Subcutaneous abdominal adipose tissue (tissue), 5 donors: ENCODE results near the gene DCUN1D3.

Source experiments
- H3K27ac ChIP-seq: one replicate; pipeline ENCODE4 v1.7.0; 2013; ENCODE audit warnings: low read depth, mild to moderate bottlenecking, inconsistent platforms, low read length, moderate library complexity
- H3K27me3 ChIP-seq, 5 donors: one replicate each; pipeline ENCODE4 v1.7.0; 2013; ENCODE audit warnings: low read length in 5 of 5, inconsistent platforms in 1 of 5; ENCODE audit not compliant: control insufficient read depth in 5 of 5, insufficient read depth in 4 of 5
- H3K36me3 ChIP-seq, 5 donors: one replicate each; pipeline ENCODE4 v1.7.0; 2013; ENCODE audit warnings: low read length in 5 of 5; ENCODE audit not compliant: control insufficient read depth in 5 of 5, insufficient read depth in 5 of 5
- H3K4me1 ChIP-seq, 5 donors: one replicate each; pipeline ENCODE4 v1.7.0; 2013; ENCODE audit warnings: low read length in 5 of 5, mild to moderate bottlenecking in 3 of 5, moderate library complexity in 1 of 5; ENCODE audit not compliant: control insufficient read depth in 5 of 5, insufficient read depth in 5 of 5
- H3K4me3 ChIP-seq, 5 donors: one replicate each; pipeline ENCODE4 v1.7.0; 2013; ENCODE audit warnings: low read length in 5 of 5, low read depth in 1 of 5
- H3K9ac ChIP-seq, 5 donors: one replicate each; pipeline ENCODE4 v1.7.0; 2013; ENCODE audit warnings: low read length in 5 of 5, mild to moderate bottlenecking in 4 of 5, moderate library complexity in 3 of 5
- H3K9me3 ChIP-seq, 5 donors: one replicate each; pipeline ENCODE4 v1.7.0; 2013; ENCODE audit warnings: low read length in 5 of 5; ENCODE audit not compliant: control insufficient read depth in 5 of 5
- donor health status: healthy.
- donor health status: healthy.
- donor health status: healthy.
- donor health status: healthy.
- donor health status: healthy.

DCUN1D3 gene

GRCh38 chr16:20846030-20846429, 54.1 kb downstream of the DCUN1D3 start:
- peaks cover 0 to 4% (median 0%) of the 10 kb centered on the region in 5 donors for H3K36me3 ChIP-seq
- H3K4me3 ChIP-seq: no peak overlapping the region
- H3K4me1 ChIP-seq: peaks cover 4 to 20% (median 16%) of the 10 kb centered on the region in 5 donors
- H3K27ac ChIP-seq: no peak overlapping the region
- no peaks in the 10 kb centered on the region for H3K9me3 ChIP-seq
- no peaks in the 10 kb centered on the region for H3K27me3 ChIP-seq
- H3K9ac ChIP-seq: no peak overlapping the region

GRCh38 chr16:20844588-20844987, 55.6 kb downstream of the DCUN1D3 start:
- H3K27ac ChIP-seq: no peak overlapping the region
- H3K27me3 ChIP-seq: no peaks in the 10 kb centered on the region
- no peaks in the 10 kb centered on the region for H3K9me3 ChIP-seq
- H3K36me3 ChIP-seq: peaks cover 0 to 6% (median 2%) of the 10 kb centered on the region in 5 donors
- H3K4me3 ChIP-seq: no peak overlapping the region
- peaks cover 0 to 5% (median 3%) of the 10 kb centered on the region in 5 donors for H3K4me1 ChIP-seq
- no peak overlapping the region for H3K9ac ChIP-seq

GRCh38 chr16:20844054-20844453, 56.1 kb downstream of the DCUN1D3 start:
- no peak overlapping the region for H3K27ac ChIP-seq
- peaks cover 0 to 6% (median 2%) of the 10 kb centered on the region in 5 donors for H3K36me3 ChIP-seq
- no peaks in the 10 kb centered on the region for H3K9me3 ChIP-seq
- H3K4me1 ChIP-seq: peaks cover 0 to 3% (median 0%) of the 10 kb centered on the region in 5 donors
- no peak overlapping the region for H3K9ac ChIP-seq
- no peak overlapping the region for H3K4me3 ChIP-seq
- H3K27me3 ChIP-seq: no peaks in the 10 kb centered on the region

- H3K4me3 ChIP-seq: no peak overlapping the region
Measured at GRCh38 chr16:20839504-20839903, 60.7 kb downstream of the DCUN1D3 start.

GRCh38 chr16:20838240-20838639, 61.9 kb downstream of the DCUN1D3 start:
- no peak overlapping the region for H3K27ac ChIP-seq
- H3K4me1 ChIP-seq: no peaks in the 10 kb centered on the region
- peaks cover 0 to 7% (median 0%) of the 10 kb centered on the region in 5 donors for H3K9me3 ChIP-seq
- H3K36me3 ChIP-seq: peaks cover under 1 to 28% (median 3%) of the 10 kb centered on the region in 5 donors
- H3K9ac ChIP-seq: no peak overlapping the region
- H3K4me3 ChIP-seq: no peak overlapping the region
- H3K27me3 ChIP-seq: no peaks in the 10 kb centered on the region

More at GRCh38 chr16:20839504-20839903, 60.7 kb downstream of the DCUN1D3 start:
- peaks cover 0 to 17% (median 2%) of the 10 kb centered on the region in 5 donors for H3K36me3 ChIP-seq
- H3K4me1 ChIP-seq: no peaks in the 10 kb centered on the region
- H3K27me3 ChIP-seq: no peaks in the 10 kb centered on the region
- no peak overlapping the region for H3K27ac ChIP-seq
- peaks cover 0 to 7% (median 0%) of the 10 kb centered on the region in 5 donors for H3K9me3 ChIP-seq
- no peak overlapping the region for H3K9ac ChIP-seq

DNA sequence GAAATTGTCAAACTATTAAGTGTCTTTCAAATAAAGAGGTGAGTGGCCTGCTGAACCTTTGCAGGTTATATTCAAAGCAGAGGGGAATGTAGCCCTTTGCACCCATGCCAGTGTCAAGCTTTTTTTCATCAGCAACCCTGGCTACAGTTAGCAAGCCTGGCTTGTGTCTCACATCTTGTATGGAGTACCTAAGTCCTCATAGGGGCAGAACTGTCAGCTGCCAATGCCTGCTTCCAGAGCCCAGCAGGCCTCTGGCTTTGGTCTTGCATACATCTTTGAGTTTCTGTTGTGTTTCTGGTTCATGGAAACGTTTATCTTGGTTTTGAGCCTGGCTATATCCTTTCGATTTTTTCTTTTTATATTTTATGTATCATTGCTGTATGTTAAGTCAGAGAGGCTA, 67.1 kb downstream of the DCUN1D3 start:
- Histone ChIP-seq H3K4me1 (no peaks in the 10 kb centered on the region), H3K27ac (no peak overlapping the region), H3K36me3 (peaks cover 4 to 28% (median 5%) of the 10 kb centered on the region in 5 donors), H3K9ac (no peak overlapping the region), H3K4me3 (no peak overlapping the region), H3K9me3 (peaks cover 0 to 7% (median 0%) of the 10 kb centered on the region in 5 donors), H3K27me3 (no peaks in the 10 kb centered on the region)

- peaks cover 6 to 44% (median 18%) of the 10 kb centered on the region in 5 donors for H3K36me3 ChIP-seq
- H3K27me3 ChIP-seq: no peaks in the 10 kb centered on the region
- no peak overlapping the region for H3K9ac ChIP-seq
- H3K9me3 ChIP-seq: no peaks in the 10 kb centered on the region
- no peak overlapping the region for H3K27ac ChIP-seq
- H3K4me3 ChIP-seq: no peak overlapping the region
- H3K4me1 ChIP-seq: no peaks in the 10 kb centered on the region
Measured at GRCh38 chr16:20830372-20830771, 69.8 kb downstream of the DCUN1D3 start.

DNA sequence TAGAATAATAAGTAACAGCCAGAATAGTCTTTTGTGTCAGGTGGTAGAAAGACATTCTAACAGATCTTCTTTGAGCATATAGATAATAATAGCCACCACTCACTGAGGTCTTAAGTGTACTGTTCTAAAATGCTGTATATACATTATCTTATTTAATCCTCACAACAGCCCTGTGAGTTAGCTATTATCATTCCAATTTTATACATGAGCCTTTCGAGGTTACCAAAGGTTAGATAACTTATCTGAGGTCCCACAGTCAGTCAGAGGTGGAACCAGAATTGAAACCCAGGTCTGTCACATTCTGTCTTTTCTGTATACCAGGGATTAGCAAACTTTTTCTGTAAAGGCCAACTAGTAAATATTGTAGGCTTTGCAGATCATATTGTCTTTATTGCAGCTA, 70.6 kb downstream of the DCUN1D3 start:
- Histone ChIP-seq H3K4me1 (no peaks in the 10 kb centered on the region), H3K36me3 (peaks cover 6 to 39% (median 18%) of the 10 kb centered on the region in 5 donors), H3K4me3 (no peak overlapping the region), H3K9me3 (no peaks in the 10 kb centered on the region), H3K9ac (no peak overlapping the region), H3K27ac (no peak overlapping the region), H3K27me3 (no peaks in the 10 kb centered on the region)

DNA sequence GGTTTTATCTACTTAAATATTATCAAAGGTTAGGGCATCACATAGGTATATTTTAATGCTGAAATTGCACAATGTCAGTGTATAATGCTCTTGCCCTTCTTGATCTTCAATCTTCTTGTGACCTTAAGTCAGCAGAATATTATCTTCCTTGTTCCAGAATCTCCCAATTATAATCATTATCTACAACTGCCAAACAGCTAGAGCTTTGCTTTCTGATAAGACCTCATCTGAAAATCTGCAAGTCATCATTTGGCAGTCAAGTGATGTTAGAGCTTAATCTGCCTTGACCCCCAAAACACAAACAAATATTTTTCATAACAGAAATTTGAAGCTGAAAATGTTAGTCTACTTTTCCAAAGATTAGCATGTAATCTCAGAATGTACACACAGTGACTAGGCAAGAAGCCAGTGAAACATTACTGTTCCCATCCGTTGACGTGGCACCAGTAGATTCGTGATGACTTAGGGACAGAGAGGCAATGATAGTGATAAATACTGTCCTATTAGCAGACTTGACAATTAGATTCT, 74.1 kb downstream of the DCUN1D3 start:
- Histone ChIP-seq H3K27ac (no peak overlapping the region), H3K9ac (no peak overlapping the region), H3K36me3 (peaks cover 6 to 43% (median 23%) of the 10 kb centered on the region in 5 donors), H3K27me3 (no peaks in the 10 kb centered on the region), H3K4me1 (no peaks in the 10 kb centered on the region), H3K9me3 (no peaks in the 10 kb centered on the region), H3K4me3 (no peak overlapping the region)

DNA sequence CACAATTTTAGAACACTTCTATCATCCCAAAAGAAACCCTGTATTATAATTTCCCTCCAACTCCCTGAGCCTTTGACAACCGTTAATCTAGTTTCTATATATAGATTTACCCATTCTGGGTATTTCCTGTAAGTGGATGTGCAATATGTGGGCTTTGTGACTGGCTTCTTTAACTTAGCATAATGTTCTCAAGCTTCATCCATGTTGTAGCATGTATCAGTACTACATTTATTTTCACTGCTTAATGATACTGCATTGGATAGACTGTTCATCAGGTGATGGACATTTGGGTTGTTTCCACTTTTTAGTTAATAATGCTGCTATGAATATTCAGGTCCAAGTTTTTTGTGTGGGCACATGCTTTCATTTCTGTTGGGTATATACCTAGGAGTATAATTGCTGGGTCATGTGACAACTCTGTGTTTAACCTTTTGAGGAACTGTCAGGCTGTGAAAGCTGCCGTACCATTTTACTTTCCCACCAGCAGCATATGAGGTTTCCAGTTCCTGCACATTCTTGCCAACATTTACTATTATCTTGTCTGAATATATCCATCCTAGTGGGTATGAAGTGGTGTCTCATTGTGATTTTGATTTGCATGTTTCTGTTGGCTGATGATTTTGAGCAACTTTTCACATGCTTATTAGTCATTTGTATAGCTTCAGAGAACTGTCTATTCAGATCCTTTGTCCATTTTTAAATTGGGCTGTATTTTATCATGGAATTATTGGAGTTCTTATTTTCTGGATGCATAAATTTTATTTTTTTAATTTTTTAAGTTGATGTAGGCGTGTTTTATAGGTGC, 77.4 kb downstream of the DCUN1D3 start:
- H3K27ac ChIP-seq: no peak overlapping the region
- H3K9me3 ChIP-seq: no peaks in the 10 kb centered on the region
- H3K27me3 ChIP-seq: no peaks in the 10 kb centered on the region
- H3K4me1 ChIP-seq: no peaks in the 10 kb centered on the region
- H3K4me3 ChIP-seq: no peak overlapping the region
- H3K9ac ChIP-seq: no peak overlapping the region
- peaks cover 6 to 43% (median 24%) of the 10 kb centered on the region in 5 donors for H3K36me3 ChIP-seq
